Fibroblast of lung (primary cell): ENCODE measurements around the gene ZNF710. TPM values are rescaled to one million over a fixed set of nuclear protein-coding genes. Genes with fewer than 3 reads are reported as not detected.

Experiments
- DNase-seq, 2 donors: peaks; one replicate each; pipeline versions ENCODE4 v3.0.0 to v3.0.0-alpha.2; 2010; ENCODE audit warnings: low read depth in 2 of 2
- H2AFZ ChIP-seq: 2 replicates; pipeline ENCODE4 v1.5.1; 2012; ENCODE audit warnings: low read length, control low read depth, inconsistent platforms
- H3K27ac ChIP-seq: 2 replicates; pipeline ENCODE4 v1.5.1; 2011; ENCODE audit warnings: low read length, control low read depth; ENCODE audit not compliant: insufficient read depth
- H3K27me3 ChIP-seq: 2 replicates; pipeline ENCODE4 v1.5.1; 2011; ENCODE audit warnings: mild to moderate bottlenecking, low read length; ENCODE audit not compliant: control insufficient read depth, insufficient read depth
- H3K36me3 ChIP-seq: 2 replicates; pipeline ENCODE4 v1.5.1; 2011; ENCODE audit warnings: low read length; ENCODE audit not compliant: control insufficient read depth, insufficient read depth
- H3K4me1 ChIP-seq: 2 replicates; pipeline ENCODE4 v1.5.1; 2011; ENCODE audit warnings: low read length; ENCODE audit not compliant: control insufficient read depth, insufficient read depth; ENCODE audit errors: extremely low read depth
- H3K4me2 ChIP-seq: 2 replicates; pipeline ENCODE4 v1.5.1; 2011; ENCODE audit warnings: low read length, control low read depth; ENCODE audit not compliant: insufficient read depth; ENCODE audit errors: extremely low read depth
- H3K4me3 ChIP-seq, 4 experiments: fragments of 200-600 bp in 1 of 4; sonication (generic) in 1 of 4; replicated peaks in 1 of 4; 2 replicates each; pipeline ENCODE4 v1.5.1; 2011 to 2016; ENCODE audit warnings: low read length in 4 of 4, low read depth in 3 of 4, mild to moderate bottlenecking in 3 of 4, control low read depth in 2 of 4, inconsistent platforms in 1 of 4, mixed read lengths in 1 of 4; ENCODE audit not compliant: insufficient read depth in 1 of 4; ENCODE audit errors: control extremely low read depth in 1 of 4
- H3K79me2 ChIP-seq: 2 replicates; pipeline ENCODE4 v1.5.1; 2012; ENCODE audit warnings: mild to moderate bottlenecking, low read length, inconsistent platforms; ENCODE audit not compliant: control insufficient read depth, insufficient read depth
- H3K9ac ChIP-seq: 2 replicates; pipeline ENCODE4 v1.5.1; 2011; ENCODE audit warnings: mild to moderate bottlenecking, low read length, control low read depth; ENCODE audit not compliant: insufficient read depth
- H3K9me3 ChIP-seq: 2 replicates; pipeline ENCODE4 v1.5.1; 2012; ENCODE audit warnings: low read depth, low read length; ENCODE audit not compliant: control insufficient read depth, insufficient read depth
- H4K20me1 ChIP-seq: 2 replicates; pipeline ENCODE4 v1.5.1; 2011; ENCODE audit warnings: low read length; ENCODE audit not compliant: control insufficient read depth, insufficient read depth; ENCODE audit errors: extremely low read depth
- CTCF ChIP-seq, 2 donors: IDR thresholded peaks in 1 of 2; conservative IDR thresholded peaks in 1 of 2; 1 replicate in 1 of 2; 2 replicates in 1 of 2; pipeline ENCODE4 v1.5.1; 2011 to 2012; ENCODE audit warnings: low read length in 2 of 2, control low read depth in 1 of 2, inconsistent platforms in 1 of 2, low read depth in 1 of 2, mild to moderate bottlenecking in 1 of 2
- EZH2 ChIP-seq: IDR thresholded peaks from 2 replicates; pipeline ENCODE4 v1.5.1; 2012; ENCODE audit warnings: low read length, control low read depth, mild to moderate bottlenecking; ENCODE audit errors: missing control alignments
- polyA plus RNA-seq, 2 donors: library from polyadenylated mRNA; depleted of rRNA in 1 of 2; stranded (reverse) in 1 of 2; unstranded in 1 of 2; fragments of >200 nt; gene quantifications; 2 replicates each; pipeline ENCODE4 v1.2.1, GENCODE V29; 2011 to 2012; ENCODE audit warnings: missing spikeins in 1 of 2
- total RNA-seq: library from RNA; depleted of rRNA; stranded (reverse); fragments of >200 nt; gene quantifications from 2 replicates; pipeline ENCODE4 v1.2.1, GENCODE V29; 2014

The ZNF710 gene
- total and polyA plus RNA-seq, 2 donors (not counting 1 experiment from before 2014, with no cell fraction given) = 2.1 to 9.4 TPM

GRCh38 chr15:90016721-90017120 lies 15.6 kb downstream of the ZNF710 start:
- Histone ChIP-seq H3K36me3 (no peaks in the 10 kb centered on the region), H3K4me1 (no peaks in the 10 kb centered on the region), H3K9me3 (no peaks in the 10 kb centered on the region), H3K27ac (no peak overlapping the region), H3K9ac (no peak overlapping the region), H3K4me3 (no peak overlapping the region), H3K27me3 (no peaks in the 10 kb centered on the region), H3K4me2 (no peak overlapping the region), H3K79me2 (peaks cover 33% of the 10 kb centered on the region), H4K20me1 (peaks cover 2% of the 10 kb centered on the region), H2AFZ (no peak overlapping the region)
- DNase-seq = no peak
- TF ChIP-seq EZH2 (no peak), CTCF (conservative IDR thresholded peaks at IDR 0.05 in 1 of 2, IDR thresholded peaks at IDR 0.05 in 1 of 2; ENCODE audit: low read depth in 1 of 2, low read length in 2 of 2) (no peak)

DNA sequence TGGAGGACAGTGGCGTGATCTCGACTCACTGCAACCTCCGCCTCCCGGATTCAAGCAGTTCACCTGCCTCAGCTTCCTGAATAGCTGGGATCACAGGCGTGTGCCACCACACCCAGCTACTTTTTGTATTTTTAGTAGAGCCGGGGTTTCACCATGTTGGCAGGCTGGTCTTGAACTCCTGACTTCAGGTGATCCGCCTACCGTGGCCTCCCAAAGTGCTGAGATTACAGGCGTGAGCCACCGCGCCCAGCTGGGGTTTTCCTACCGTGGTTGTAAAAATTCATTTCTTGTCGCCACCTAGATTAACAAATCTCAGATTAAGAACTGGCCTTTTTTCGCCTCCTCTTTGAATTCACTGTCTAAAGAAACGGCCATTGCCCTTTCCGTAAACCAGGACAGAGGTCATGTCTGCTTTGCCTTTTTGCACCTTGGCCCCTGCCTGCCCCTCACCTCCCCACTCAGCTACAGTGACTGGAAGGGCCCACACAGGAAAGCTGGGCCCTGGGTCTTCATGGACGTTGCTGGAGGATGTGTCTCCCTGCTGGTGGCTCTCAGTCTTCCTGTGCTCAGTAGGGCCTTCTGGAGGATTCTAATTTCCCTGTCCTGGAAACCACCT lies 17.2 kb downstream of the ZNF710 start:
- no peak overlapping the region for H3K9ac ChIP-seq
- DNase-seq = no peak
- H3K79me2 ChIP-seq = peaks cover 36% of the 10 kb centered on the region
- no peak overlapping the region for H3K4me2 ChIP-seq
- no peaks in the 10 kb centered on the region for H3K27me3 ChIP-seq
- H3K36me3 ChIP-seq = no peaks in the 10 kb centered on the region
- H2AFZ ChIP-seq = no peak overlapping the region
- H3K27ac ChIP-seq = no peak overlapping the region
- no peak overlapping the region for H3K4me3 ChIP-seq
- no peaks in the 10 kb centered on the region for H3K4me1 ChIP-seq
- TF ChIP-seq CTCF (conservative IDR thresholded peaks at IDR 0.05 in 1 of 2, IDR thresholded peaks at IDR 0.05 in 1 of 2; ENCODE audit: low read depth in 1 of 2, low read length in 2 of 2) = no peak
- TF ChIP-seq EZH2 = no peak
- peaks cover 2% of the 10 kb centered on the region for H4K20me1 ChIP-seq
- H3K9me3 ChIP-seq = no peaks in the 10 kb centered on the region

GRCh38 chr15:90019611-90020010 lies 18.5 kb downstream of the ZNF710 start:
- Histone ChIP-seq H3K36me3 (no peaks in the 10 kb centered on the region), H3K79me2 (peaks cover 41% of the 10 kb centered on the region), H3K9ac (no peak overlapping the region), H3K4me2 (no peak overlapping the region), H4K20me1 (peaks cover under 1% of the 10 kb centered on the region), H3K9me3 (no peaks in the 10 kb centered on the region), H3K27ac (no peak overlapping the region), H3K4me1 (no peaks in the 10 kb centered on the region), H2AFZ (no peak overlapping the region), H3K4me3 (no peak overlapping the region), H3K27me3 (no peaks in the 10 kb centered on the region)
- no peak for TF ChIP-seq EZH2
- TF ChIP-seq CTCF (conservative IDR thresholded peaks at IDR 0.05 in 1 of 2, IDR thresholded peaks at IDR 0.05 in 1 of 2; ENCODE audit: low read depth in 1 of 2, low read length in 2 of 2) = no peak
- DNase-seq = no peak
